GM21619 (cell line): ENCODE data around the gene CARD14.

Experiments
- ATAC-seq: cut with Tn5 transposase; IDR thresholded peaks from one replicate; pipeline ENCODE4 v1.9.1; 2021; ENCODE audit not compliant: unreplicated experiment

Gene CARD14

GRCh38 chr17:80209765-80210164 lies 39.9 kb downstream of the CARD14 start:
- ATAC-seq = no peak

- no peak for ATAC-seq
These were observed 40.7 kb downstream of the CARD14 start for GRCh38 chr17:80210348-80211108.

- no peak for ATAC-seq
These were observed 42.3 kb downstream of the CARD14 start for GRCh38 chr17:80212109-80212508.

GRCh38 chr17:80212511-80212910 lies 42.7 kb downstream of the CARD14 start:
- ATAC-seq = no peak

GRCh38 chr17:80212962-80213642 lies 43.3 kb downstream of the CARD14 start:
- ATAC-seq = no peak

GRCh38 chr17:80213643-80213975 lies 43.8 kb downstream of the CARD14 start:
- no peak for ATAC-seq

- ATAC-seq = no peak
These were observed 44.4 kb downstream of the CARD14 start for GRCh38 chr17:80214012-80214877.

GRCh38 chr17:80214878-80215210 lies 45.0 kb downstream of the CARD14 start:
- ATAC-seq = no peak

- no peak for ATAC-seq
These were observed 46.9 kb downstream of the CARD14 start for GRCh38 chr17:80216473-80217456.

- ATAC-seq = no peak
These were observed 48.0 kb downstream of the CARD14 start for GRCh38 chr17:80217703-80218362.

GRCh38 chr17:80218391-80218790 lies 48.6 kb downstream of the CARD14 start:
- ATAC-seq = no peak

GRCh38 chr17:80219013-80219762 lies 49.4 kb downstream of the CARD14 start:
- peak; percentile 45 for ATAC-seq

GRCh38 chr17:80219763-80220053 lies 49.9 kb downstream of the CARD14 start:
- no peak for ATAC-seq

- ATAC-seq = peak; percentile 31
These were observed 50.4 kb downstream of the CARD14 start, which contains the start of the genes SGSH and SLC26A11 for GRCh38 chr17:80220054-80220735. Gene SGSH (minus strand): TSS chr17:80220333. CDS start chr17:80220313, 20 bp downstream. Gene SLC26A11 (plus strand): TSS chr17:80220427. CDS start chr17:80221561, 1,134 bp downstream.

- peak; percentile 10 for ATAC-seq
These were observed 50.9 kb downstream of the CARD14 start for GRCh38 chr17:80220736-80221215.

GRCh38 chr17:80221351-80222105 lies 51.7 kb downstream of the CARD14 start:
- no peak for ATAC-seq

GRCh38 chr17:80222376-80223141 lies 52.7 kb downstream of the CARD14 start:
- ATAC-seq = no peak
